HCT116 (cell line): ENCODE results near the gene XYLT2. TPM values are rescaled to one million over a fixed set of nuclear protein-coding genes. Genes with fewer than 3 reads are reported as not detected.

Source experiments
- ATAC-seq: fragments of 200-7000 bp; cut with Tn5 transposase; 2 replicates; pipeline ENCODE4 v1.9.1; 2020; ENCODE audit warnings: mild to moderate bottlenecking, moderate library complexity
- BruUV-seq: library from RNA; stranded (reverse); fragments of 400-500 nt; replicated peaks from 2 replicates; lab custom pipeline; 2021; lab: Mats Ljungman, UMichigan
- CTCF ChIA-PET: fragments of 300-600 bp; sonication (Branson Sonifier 250); formaldehyde crosslinking; loops from one replicate; lab custom pipeline; 2021; ENCODE audit warnings: antibody characterized with exemption; lab: Charles Lee
- POLR2A ChIA-PET: fragments of 300-600, 350-600 bp; sonication (Branson Sonifier 250); formaldehyde crosslinking; loops from one replicate; lab custom pipeline; 2021; ENCODE audit warnings: antibody characterized with exemption; lab: Charles Lee
- RAD21 ChIA-PET, 2 experiments: fragments of 300-600 bp; sonication (Branson Sonifier 250); formaldehyde crosslinking; loops; one replicate each; lab custom pipeline; 2023; ENCODE audit warnings: low total read pairs in 2 of 2; ENCODE audit not compliant: uncharacterized antibody in 2 of 2, unreplicated experiment in 2 of 2, low non-redundant PET in 1 of 2; lab: Charles Lee
- DNase-seq: peaks from one replicate; pipeline ENCODE4 v3.0.0-alpha.2; 2010; ENCODE audit warnings: low read depth, low spot score
- H2AFZ ChIP-seq: fragments of 200-600 bp; shearing (Covaris generic), sonication (generic); 2 replicates; pipeline ENCODE4 v1.6.1; 2017; ENCODE audit warnings: low read depth, mixed run types, mixed read lengths, antibody characterized with exemption, low read length; ENCODE audit not compliant: poor library complexity, severe bottlenecking
- H3K27ac ChIP-seq: 2 replicates; pipeline ENCODE4 v1.5.1; 2012; ENCODE audit warnings: low read depth, low read length
- H3K27me3 ChIP-seq: fragments of 200-600 bp; sonication (generic); 2 replicates; pipeline ENCODE4 v1.6.1; 2016; ENCODE audit warnings: mixed run types, low read length, mixed read lengths; ENCODE audit not compliant: insufficient read depth
- H3K36me3 ChIP-seq, 2 experiments: fragments of 200-500 bp in 1 of 2; fragments of 200-600 bp in 1 of 2; sonication (Bioruptor generic) in 1 of 2; sonication (generic) in 1 of 2; 2 replicates each; pipeline versions ENCODE4 v1.5.1 to v1.6.1; 2014 to 2016; ENCODE audit warnings: low read length in 2 of 2, inconsistent platforms in 1 of 2, mixed read lengths in 1 of 2, mixed run types in 1 of 2; ENCODE audit not compliant: insufficient read depth in 2 of 2, control insufficient read depth in 1 of 2
- H3K4me1 ChIP-seq, 2 experiments: fragments of 200-600 bp in 1 of 2; sonication (generic) in 1 of 2; 2 replicates each; pipeline versions ENCODE4 v1.5.1 to v1.6.1; 2012 to 2017; ENCODE audit warnings: low read length in 2 of 2, inconsistent platforms in 1 of 2, mild to moderate bottlenecking in 1 of 2, mixed read lengths in 1 of 2, mixed run types in 1 of 2, moderate library complexity in 1 of 2; ENCODE audit not compliant: insufficient read depth in 2 of 2, control insufficient read depth in 1 of 2
- H3K4me2 ChIP-seq: fragments of 200-600 bp; sonication (generic); 2 replicates; pipeline ENCODE4 v1.6.1; 2017; ENCODE audit warnings: mixed run types, low read length, mixed read lengths
- H3K4me3 ChIP-seq, 2 experiments: fragments of 200-600 bp in 1 of 2; sonication (generic) in 1 of 2; replicated peaks in 1 of 2; 2 replicates each; pipeline ENCODE4 v1.5.1; 2011 to 2016; ENCODE audit warnings: low read length in 2 of 2, control low read depth in 1 of 2, low read depth in 1 of 2, mild to moderate bottlenecking in 1 of 2, mixed read lengths in 1 of 2, mixed run types in 1 of 2
- H3K79me2 ChIP-seq: fragments of 200-600 bp; sonication (generic); 2 replicates; pipeline ENCODE4 v1.6.1; 2017; ENCODE audit warnings: mild to moderate bottlenecking, mixed run types, low read length, moderate library complexity, mixed read lengths; ENCODE audit not compliant: insufficient read depth
- H3K9ac ChIP-seq: fragments of 200-600 bp; sonication (generic); 2 replicates; pipeline ENCODE4 v1.6.1; 2016; ENCODE audit warnings: low read length, mixed read lengths
- H3K9me2 ChIP-seq: fragments of 200-600 bp; sonication (generic), shearing (Covaris generic); 2 replicates; pipeline ENCODE4 v1.6.1; 2017; ENCODE audit warnings: mixed run types, mild to moderate bottlenecking, moderate library complexity; ENCODE audit not compliant: insufficient read depth
- H3K9me3 ChIP-seq, 2 experiments: fragments of 200-500 bp in 1 of 2; fragments of 200-600 bp in 1 of 2; sonication (Bioruptor generic) in 1 of 2; sonication (generic) in 1 of 2; 2 replicates each; pipeline ENCODE4 v1.6.1; 2014 to 2017; ENCODE audit warnings: low read length in 2 of 2, mixed read lengths in 2 of 2, inconsistent platforms in 1 of 2, low read depth in 1 of 2, mild to moderate bottlenecking in 1 of 2, mixed run types in 1 of 2, moderate library complexity in 1 of 2; ENCODE audit not compliant: control insufficient read depth in 1 of 2, insufficient read depth in 1 of 2
- H4K20me1 ChIP-seq: fragments of 200-600 bp; sonication (generic), shearing (Covaris generic); 2 replicates; pipeline ENCODE4 v1.6.1; 2017; ENCODE audit warnings: mixed run types, mild to moderate bottlenecking, moderate library complexity; ENCODE audit not compliant: insufficient read depth
- ATF3 ChIP-seq: IDR thresholded peaks from 2 replicates; pipeline ENCODE4 v1.6.1; 2012
- CBX3 ChIP-seq: IDR thresholded peaks from 2 replicates; pipeline ENCODE4 v1.6.1; 2012; ENCODE audit warnings: low read depth
- CEBPB ChIP-seq: IDR thresholded peaks from 2 replicates; pipeline ENCODE4 v1.6.1; 2012; ENCODE audit warnings: low read depth
- EGR1 ChIP-seq: IDR thresholded peaks from 2 replicates; pipeline ENCODE4 v1.6.1; 2012; ENCODE audit warnings: low read depth
- EZH2 ChIP-seq: fragments of 200-600 bp; sonication (generic); IDR thresholded peaks from 2 replicates; pipeline ENCODE4 v1.6.1; 2017; ENCODE audit warnings: antibody characterized with exemption, mixed run types
- EZH2phosphoT487 ChIP-seq: fragments of 200-600 bp; IDR thresholded peaks from 2 replicates; pipeline ENCODE4 v1.6.1; 2018; ENCODE audit warnings: antibody characterized with exemption, borderline replicate concordance
- FOSL1 ChIP-seq: IDR thresholded peaks from 2 replicates; pipeline ENCODE4 v1.6.1; 2012; ENCODE audit warnings: low read depth
- JUND ChIP-seq: IDR thresholded peaks from 2 replicates; pipeline ENCODE4 v1.6.1; 2012
- MAX ChIP-seq: IDR thresholded peaks from 2 replicates; pipeline ENCODE4 v1.6.1; 2012
- POLR2A ChIP-seq: IDR thresholded peaks from 2 replicates; pipeline ENCODE4 v1.7.0; 2011; ENCODE audit warnings: borderline replicate concordance; ENCODE audit not compliant: insufficient read depth, insufficient read length; ENCODE audit errors: extremely low read depth
- RAD21 ChIP-seq: IDR thresholded peaks from 2 replicates; pipeline ENCODE4 v1.6.1; 2012; ENCODE audit warnings: low read depth, mild to moderate bottlenecking
- REST ChIP-seq: IDR thresholded peaks from 2 replicates; pipeline ENCODE4 v1.6.1; 2012; ENCODE audit warnings: low read depth
- ZBTB33 ChIP-seq: IDR thresholded peaks from 2 replicates; pipeline ENCODE4 v1.6.1; 2011; ENCODE audit warnings: mild to moderate bottlenecking, low read length, moderate library complexity; ENCODE audit not compliant: insufficient replicate concordance; ENCODE audit errors: extremely low read depth
- ZFX ChIP-seq: fragments of 450-650 bp; IDR thresholded peaks from 2 replicates; pipeline ENCODE4 v1.6.1; 2017
- ZNF274 ChIP-seq: fragments of 200-500 bp; sonication (Bioruptor generic); IDR thresholded peaks from 2 replicates; pipeline ENCODE4 v1.6.1; 2014; ENCODE audit warnings: mild to moderate bottlenecking, low read depth, low read length, inconsistent platforms
- intact Hi-C: fragments of 100-400 bp; cut with micrococcal nuclease; formaldehyde crosslinking; loops from 2 replicates; pipeline ENCODE4 v1.10.0; 2022
- total RNA-seq: library from RNA; stranded (reverse); gene quantifications from one replicate; pipeline ENCODE4 v1.2.1, GENCODE V29; 2021; ENCODE audit not compliant: unreplicated experiment

Gene XYLT2
- total RNA-seq, 1 experiment from 2014 or later: 37.5 TPM

- no peak for TF ChIP-seq REST
- TF ChIP-seq EZH2: no peak
These were observed 14.7 kb upstream of the XYLT2 start (continued) for GRCh38 chr17:50331085-50331791.

GRCh38 chr17:50332196-50332595, 13.7 kb upstream of the XYLT2 start:
- H3K4me2 ChIP-seq: no peak overlapping the region
- H4K20me1 ChIP-seq: no peaks in the 10 kb centered on the region
- H3K79me2 ChIP-seq: no peaks in the 10 kb centered on the region
- DNase-seq (no peak), ATAC-seq (no peak)
- H2AFZ ChIP-seq: no peak overlapping the region
- intact Hi-C loops: no loop called here
- no peak overlapping the region for H3K9ac ChIP-seq
- no peaks in the 10 kb centered on the region for H3K27me3 ChIP-seq
- CTCF ChIA-PET: no interaction called here
- H3K27ac ChIP-seq: no peak overlapping the region
- BruUV-seq: no TSS peak
- POLR2A ChIA-PET: interaction anchor here (1.1 kb wide), 1 partner anchor 9 kb away, joined by 3 read pairs; no protein-coding TSS in a partner anchor
- H3K4me1 ChIP-seq: no peaks in the 10 kb centered on the region
- RAD21 ChIA-PET: no interaction called here
- no peak overlapping the region for H3K4me3 ChIP-seq
- H3K9me3 ChIP-seq: no peaks in the 10 kb centered on the region
- no peaks in the 10 kb centered on the region for H3K9me2 ChIP-seq
- no peaks in the 10 kb centered on the region for H3K36me3 ChIP-seq
- TF ChIP-seq RAD21 (no peak), ZNF274 (no peak), ZFX (no peak), EGR1 (no peak), REST (no peak), EZH2phosphoT487 (no peak), ATF3 (no peak), ZBTB33 (no peak), POLR2A (no peak), CBX3 (no peak), CEBPB (no peak), JUND (no peak), MAX (no peak), EZH2 (no peak), FOSL1 (no peak)
